Activated CD8-positive, alpha-beta memory T cell treated with anti-CD3 and anti-CD28 coated beads for 4 hours (primary cell): Measurements from ENCODE around the gene KANK4.

Source experiments
- DNase-seq, 2 donors: peaks; one replicate each; pipeline ENCODE4 v3.0.0-alpha.2; 2020; ENCODE audit warnings: low read depth in 2 of 2

KANK4 gene

GRCh38 chr1:62318756-62319544 lies at the start of gene KANK4:
TSS of gene KANK4 (minus strand) at chr1:62319434. CDS start at chr1:62281564, 37,870 bp downstream.
- no peak for DNase-seq

- no peak for DNase-seq
Measured at GRCh38 chr1:62368989-62369388, 49.8 kb upstream of the KANK4 start.

DNA sequence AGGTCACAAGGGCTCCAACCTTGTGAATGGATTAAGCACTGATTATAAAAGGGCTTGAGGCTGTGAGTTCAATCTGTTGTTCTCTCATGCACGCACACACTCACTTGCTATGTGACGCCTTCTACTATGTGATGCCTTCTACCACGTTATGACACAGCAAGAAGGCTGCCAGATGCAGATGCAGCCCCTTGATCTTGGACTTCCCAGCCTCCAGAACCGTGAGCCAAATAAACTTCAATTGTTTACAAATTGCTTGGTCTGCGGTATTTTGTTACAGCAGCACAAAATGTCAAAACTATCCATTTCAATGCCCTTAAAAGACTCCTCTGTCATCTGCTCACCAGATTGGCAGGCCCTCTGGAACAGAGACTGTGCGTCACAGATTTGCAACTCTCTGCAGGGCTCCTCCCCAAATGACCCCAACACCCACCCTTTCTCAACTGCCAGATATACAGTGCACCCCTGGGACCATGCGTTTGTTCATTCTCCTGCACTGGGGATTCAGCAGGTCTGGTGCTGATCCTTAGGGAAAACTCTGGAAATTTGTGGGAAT lies 47.8 kb upstream of the KANK4 start:
- no peak for DNase-seq

DNA sequence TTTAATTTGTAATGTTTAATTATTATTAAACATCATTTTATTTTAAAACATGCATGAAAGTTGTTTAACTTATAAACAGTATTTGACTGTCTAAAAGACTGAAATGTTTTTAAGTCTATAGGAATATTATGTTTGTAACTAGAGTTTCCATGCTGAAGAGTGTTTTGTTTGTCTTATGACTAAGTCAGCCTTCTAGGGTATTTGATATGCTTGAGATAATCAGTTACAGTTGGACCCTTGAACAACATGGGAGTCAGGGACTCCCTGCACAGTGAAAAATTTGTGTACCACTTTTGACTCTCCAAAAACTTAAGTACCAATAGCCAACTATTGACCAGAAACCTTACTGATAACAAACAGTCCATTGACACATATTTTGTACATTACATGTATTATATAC lies 45.5 kb upstream of the KANK4 start:
- no peak for DNase-seq

DNA sequence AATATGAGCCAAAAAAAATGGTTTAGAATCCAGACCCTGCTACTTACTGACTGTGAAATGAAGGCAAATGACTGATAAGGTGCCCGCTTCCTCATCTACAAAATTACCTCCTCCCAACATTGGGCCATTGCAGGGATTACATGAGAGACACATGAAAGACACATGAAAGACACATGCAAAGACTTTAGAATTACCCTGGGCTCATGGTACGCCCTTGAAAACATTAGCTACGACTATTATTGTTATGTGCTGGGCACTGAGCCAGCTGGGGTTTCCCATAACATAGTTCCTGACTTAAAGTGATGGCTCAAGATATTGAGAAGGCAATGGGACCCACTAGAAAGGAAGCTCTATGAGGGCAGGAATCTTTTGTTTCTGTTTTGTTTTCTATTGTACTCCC lies 43.7 kb upstream of the KANK4 start:
- no peak for DNase-seq

DNA sequence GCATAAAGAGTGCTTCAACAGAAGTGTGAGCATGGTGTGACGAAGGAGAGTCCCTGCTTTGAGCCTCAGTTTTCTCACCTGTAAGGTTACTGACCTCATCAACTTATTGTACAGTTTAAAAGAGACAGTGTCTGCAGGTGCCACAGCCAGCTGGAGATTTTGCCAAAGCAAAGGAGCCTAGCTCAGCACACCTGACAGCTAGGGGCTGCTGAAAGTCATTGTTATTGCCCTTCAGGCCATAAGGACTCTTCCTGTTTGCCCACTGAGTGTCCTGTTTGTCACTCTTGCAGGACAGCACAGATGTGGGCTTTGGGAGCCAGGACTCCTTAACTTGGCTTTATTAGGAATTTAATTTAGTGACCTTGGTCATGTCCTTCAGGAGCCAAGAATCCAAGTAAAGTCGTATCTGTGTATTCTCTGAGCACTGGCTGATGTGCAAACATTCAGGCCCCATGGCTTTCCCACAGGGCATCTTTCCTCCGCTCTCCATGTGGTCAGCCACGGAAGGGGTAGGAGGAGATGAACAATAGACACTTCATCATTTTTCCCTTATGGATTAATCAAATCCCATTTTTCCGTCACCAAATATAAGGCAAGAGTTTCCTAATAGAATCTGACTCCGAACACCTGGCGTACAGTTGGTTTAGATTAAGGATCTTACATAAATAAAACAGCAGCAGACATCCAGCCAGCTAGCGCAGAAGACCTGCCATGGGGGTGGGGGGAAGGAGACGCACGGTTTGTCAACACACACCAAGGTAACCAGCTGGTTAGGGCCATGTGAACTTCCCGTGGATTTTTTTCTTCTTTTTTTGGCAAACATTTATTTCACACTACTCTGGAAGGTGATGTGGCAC lies 43.1 kb upstream of the KANK4 start:
- no peak for DNase-seq

GRCh38 chr1:62361431-62361830 lies 42.2 kb upstream of the KANK4 start:
- DNase-seq = no peak

DNA sequence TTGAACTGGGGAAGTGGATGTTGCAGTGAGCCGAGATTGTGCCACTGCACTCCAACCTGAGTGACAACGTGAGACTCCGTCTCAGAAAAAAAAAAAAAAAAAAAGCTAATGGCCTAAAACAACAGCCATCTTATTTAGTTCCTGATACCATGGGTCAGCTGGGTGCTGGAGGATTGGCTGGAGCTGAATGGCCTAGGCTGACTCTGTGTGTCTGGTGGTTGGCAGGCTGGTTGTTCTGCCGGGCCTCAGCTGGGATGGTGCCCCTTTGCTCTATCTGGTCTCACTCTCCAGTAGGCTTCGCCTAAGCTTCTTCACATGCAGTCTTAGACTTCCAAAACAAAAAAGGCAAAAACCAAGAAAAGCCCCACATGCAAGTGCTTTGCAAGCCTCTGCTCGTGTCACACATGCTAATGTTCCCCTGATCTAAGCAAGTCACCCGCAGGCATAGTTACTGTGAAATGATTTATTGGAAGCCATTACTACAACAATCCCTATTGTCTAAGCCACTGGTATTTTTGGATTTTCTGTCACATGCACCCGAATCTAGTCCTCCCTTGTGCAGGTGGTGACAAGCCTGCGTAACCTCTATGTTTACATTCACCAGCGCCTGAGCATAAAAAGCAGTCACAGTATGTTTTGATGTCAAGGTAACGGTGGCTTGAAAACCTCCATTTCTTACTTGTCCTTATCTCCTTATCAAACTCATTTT lies 39.6 kb upstream of the KANK4 start:
- DNase-seq = no peak

GRCh38 chr1:62357916-62358315 lies 38.7 kb upstream of the KANK4 start:
- DNase-seq = no peak

DNA sequence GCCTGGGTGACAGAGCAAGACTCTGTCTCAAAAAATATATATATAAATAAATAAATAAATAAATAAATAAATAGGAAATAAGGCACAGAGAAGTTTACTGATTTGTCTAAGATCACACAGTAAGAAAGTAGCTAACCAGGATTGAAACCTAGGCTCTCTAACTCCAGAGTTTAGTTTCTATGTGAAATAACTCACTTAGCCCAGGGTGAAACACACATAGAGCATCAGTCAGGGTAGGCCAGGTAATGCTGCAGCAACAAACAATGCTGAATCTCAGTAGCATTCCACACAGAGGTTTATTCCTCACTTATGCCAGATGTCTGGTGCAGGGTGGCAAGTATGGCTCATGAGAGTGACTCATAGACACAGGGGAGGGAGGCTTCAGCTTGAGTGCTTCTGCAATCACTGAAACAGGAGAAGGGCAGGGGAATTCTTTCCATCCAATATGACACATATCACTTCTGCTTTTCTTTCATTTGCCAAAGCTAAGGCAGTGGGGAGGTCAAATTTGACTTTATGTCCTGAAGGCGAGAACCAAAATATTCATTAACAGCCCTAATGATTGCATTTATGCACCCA lies 37.1 kb upstream of the KANK4 start:
- no peak for DNase-seq

- DNase-seq = no peak
Measured at GRCh38 chr1:62355095-62355494, 35.9 kb upstream of the KANK4 start.

- no peak for DNase-seq
Measured at GRCh38 chr1:62353853-62354252, 34.6 kb upstream of the KANK4 start.

- DNase-seq = no peak
Measured at GRCh38 chr1:62352387-62352786, 33.2 kb upstream of the KANK4 start.

GRCh38 chr1:62349470-62350233 lies 30.4 kb upstream of the KANK4 start:
- DNase-seq = no peak

DNA sequence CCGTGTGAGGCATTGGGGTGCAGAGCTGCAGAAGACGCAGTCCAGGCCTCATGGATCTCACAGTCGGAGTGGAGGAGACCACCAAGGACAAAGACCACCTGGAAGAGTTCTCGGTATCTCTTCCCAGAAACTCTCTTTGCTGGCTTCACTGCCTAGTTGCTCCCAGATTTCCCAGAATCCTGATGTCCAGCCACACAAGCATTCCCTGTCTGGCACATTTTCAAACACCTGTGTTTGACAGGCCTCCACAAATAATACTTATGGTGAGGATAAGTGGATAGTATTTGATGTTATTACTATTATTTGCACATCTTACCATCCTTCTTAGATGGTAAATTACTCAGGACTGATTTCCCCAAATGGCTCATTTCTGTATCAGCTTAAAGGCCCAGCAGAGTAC lies 27.7 kb upstream of the KANK4 start:
- no peak for DNase-seq

GRCh38 chr1:62343911-62344310 lies 24.7 kb upstream of the KANK4 start:
- no peak for DNase-seq

DNA sequence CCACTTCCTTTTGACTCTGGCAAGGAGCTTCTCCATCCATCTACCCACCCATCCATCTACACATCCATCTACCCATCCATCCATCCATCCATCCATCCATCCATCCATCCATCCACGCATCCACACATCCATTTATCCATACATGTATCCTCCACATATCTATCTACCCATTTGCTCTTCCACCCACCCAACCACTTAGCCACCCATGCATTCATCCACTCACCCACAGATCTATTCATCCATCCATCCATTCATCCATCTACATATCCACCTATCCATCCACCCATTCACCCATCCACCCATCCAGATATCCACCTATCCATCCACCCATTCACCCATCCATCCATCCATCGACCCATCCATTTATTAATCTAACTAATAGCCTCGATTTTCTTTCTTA lies 23.0 kb upstream of the KANK4 start:
- no peak for DNase-seq

- no peak for DNase-seq
Measured at GRCh38 chr1:62341615-62342014, 22.4 kb upstream of the KANK4 start.

DNA sequence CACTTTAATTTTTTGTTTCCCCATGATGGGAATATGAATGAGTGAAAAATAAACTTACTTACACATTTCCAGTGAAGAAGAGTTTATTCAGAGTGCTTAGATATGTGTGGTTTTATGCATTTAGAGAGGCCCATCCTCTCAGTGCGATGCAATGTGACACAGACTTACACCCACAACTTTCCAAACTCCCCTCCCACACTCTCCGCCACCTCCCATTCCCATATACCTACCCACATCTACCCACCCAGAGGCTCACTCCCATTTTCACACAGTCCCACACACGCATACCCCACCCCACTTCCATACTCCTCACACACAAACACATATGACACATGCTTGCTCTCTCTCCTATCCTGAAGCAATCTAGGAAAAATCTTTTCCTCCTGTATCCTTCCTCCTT lies 21.9 kb upstream of the KANK4 start:
- no peak for DNase-seq

GRCh38 chr1:62337706-62338631 lies 18.7 kb upstream of the KANK4 start:
- DNase-seq = no peak
